GM19328 (cell line): Measurements from ENCODE around the gene OR11A1.
"Not testable (repeated sequence)": the region's sequence is repeated elsewhere in the genome, so short reads cannot be mapped to it uniquely, and the experiment has no call there.

Source experiments
- ATAC-seq: cut with Tn5 transposase; IDR thresholded peaks from one replicate; pipeline ENCODE4 v1.9.1; 2021; ENCODE audit warnings: mild to moderate bottlenecking, moderate library complexity; ENCODE audit not compliant: unreplicated experiment

The OR11A1 gene

GRCh38 chr6:29483186-29483585 is 26.3 kb upstream of the OR11A1 start:
- no peak for ATAC-seq

- ATAC-seq: no peak
Observed at GRCh38 chr6:29479560-29479959, 22.7 kb upstream of the OR11A1 start.

- ATAC-seq: no peak
Observed at GRCh38 chr6:29478740-29479139, 21.9 kb upstream of the OR11A1 start.

GRCh38 chr6:29477923-29478450 is 21.1 kb upstream of the OR11A1 start:
- ATAC-seq: no peak

GRCh38 chr6:29474996-29475395 is 18.1 kb upstream of the OR11A1 start:
- ATAC-seq: no peak

GRCh38 chr6:29466241-29466640 is 9.4 kb upstream of the OR11A1 start:
- ATAC-seq: no peak

GRCh38 chr6:29465801-29466200 is 8.9 kb upstream of the OR11A1 start:
- no peak for ATAC-seq

GRCh38 chr6:29465279-29465678 is 8.4 kb upstream of the OR11A1 start:
- ATAC-seq: no peak

GRCh38 chr6:29462022-29462421 is 5.2 kb upstream of the OR11A1 start:
- no peak for ATAC-seq

GRCh38 chr6:29461021-29461814 is 4.3 kb upstream of the OR11A1 start:
- no peak for ATAC-seq

GRCh38 chr6:29451471-29452193 is 5.2 kb downstream of the OR11A1 start:
- ATAC-seq: no peak

GRCh38 chr6:29447670-29448069 is 9.2 kb downstream of the OR11A1 start:
- ATAC-seq: no peak

GRCh38 chr6:29444031-29444430 is 12.8 kb downstream of the OR11A1 start:
- not testable (repeated sequence) for ATAC-seq

- ATAC-seq: no peak
Observed at GRCh38 chr6:29442719-29443118, 14.2 kb downstream of the OR11A1 start.

GRCh38 chr6:29439006-29439405 is 17.9 kb downstream of the OR11A1 start, which contains the start of gene OR10C1:
OR10C1 (plus strand) TSS chr6:29439306; CDS start chr6:29440016, 710 bp downstream.
- no peak for ATAC-seq

GRCh38 chr6:29436730-29437129 is 20.1 kb downstream of the OR11A1 start:
- not testable (repeated sequence) for ATAC-seq

- no peak for ATAC-seq
Observed at GRCh38 chr6:29426654-29427053, 30.2 kb downstream of the OR11A1 start.

- no peak for ATAC-seq
Observed at GRCh38 chr6:29425075-29425474, 31.8 kb downstream of the OR11A1 start.

GRCh38 chr6:29424575-29424974 is 32.3 kb downstream of the OR11A1 start:
- no peak for ATAC-seq

- ATAC-seq: no peak
Observed at GRCh38 chr6:29424168-29424567, 32.7 kb downstream of the OR11A1 start.

GRCh38 chr6:29419516-29419915 is 37.4 kb downstream of the OR11A1 start:
- ATAC-seq: no peak

- ATAC-seq: no peak
Observed at GRCh38 chr6:29414588-29414987, 42.3 kb downstream of the OR11A1 start, which contains the start of gene OR12D1. OR12D1 (plus strand) TSS chr6:29414928.
